ENCODE data around the gene TPRN.

The TPRN gene

GRCh38 chr9:137236238-137236935 is 35.8 kb upstream of the TPRN start:
- DNase-seq (ENCODE audit: low spot score), result peak; percentile 90

- peak; percentile 68 for DNase-seq (ENCODE audit: low spot score)
These were observed 35.1 kb upstream of the TPRN start for GRCh38 chr9:137235424-137236237.

- DNase-seq (ENCODE audit: low spot score), result peak; percentile 61
These were observed 34.4 kb upstream of the TPRN start for GRCh38 chr9:137234758-137235423.

GRCh38 chr9:137234055-137234697 is 33.6 kb upstream of the TPRN start:
- DNase-seq (ENCODE audit: low spot score), result no peak

- DNase-seq (ENCODE audit: low spot score), result no peak
These were observed 32.8 kb upstream of the TPRN start for GRCh38 chr9:137233143-137233980.

GRCh38 chr9:137232510-137232909 is 32.0 kb upstream of the TPRN start:
- no peak for DNase-seq (ENCODE audit: low spot score)

- no peak for DNase-seq (ENCODE audit: low spot score)
These were observed 31.6 kb upstream of the TPRN start for GRCh38 chr9:137232101-137232500.

- DNase-seq (ENCODE audit: low spot score), result no peak
These were observed 31.0 kb upstream of the TPRN start for GRCh38 chr9:137231372-137232039.

- DNase-seq (ENCODE audit: low spot score), result no peak
These were observed 30.3 kb upstream of the TPRN start, which contains the start of gene SLC34A3 for GRCh38 chr9:137230705-137231371. TSS of gene SLC34A3 (plus strand) at chr9:137230901. CDS start at chr9:137231703, 802 bp downstream.

- DNase-seq (ENCODE audit: low spot score), result no peak
These were observed 29.6 kb upstream of the TPRN start for GRCh38 chr9:137229903-137230704.

GRCh38 chr9:137228968-137229896 is 28.7 kb upstream of the TPRN start:
- DNase-seq (ENCODE audit: low spot score), result no peak

- DNase-seq (ENCODE audit: low spot score), result no peak
These were observed 28.0 kb upstream of the TPRN start for GRCh38 chr9:137228506-137228967.

GRCh38 chr9:137227853-137228505 is 27.4 kb upstream of the TPRN start:
- DNase-seq (ENCODE audit: low spot score), result no peak

- DNase-seq (ENCODE audit: low spot score), result peak; percentile 90
These were observed 26.7 kb upstream of the TPRN start, which contains the start of gene RNF224 for GRCh38 chr9:137227054-137227852. TSS of gene RNF224 (plus strand) at chr9:137227502. CDS start at chr9:137228336, 834 bp downstream.

- no peak for DNase-seq (ENCODE audit: low spot score)
These were observed 26.0 kb upstream of the TPRN start for GRCh38 chr9:137226338-137227053.
